Ishikawa (cell line): ENCODE results near the gene KCNIP4.

Experiments used
- ZBTB7A ChIP-seq: IDR thresholded peaks from 2 replicates; pipeline ENCODE4 v1.6.1; 2012; ENCODE audit warnings: low read depth
- TF ChIP-seq, protein P1 (sequence below): IDR thresholded peaks from 2 replicates; pipeline ENCODE4 v1.6.1; 2012; ENCODE audit warnings: low read depth, mild to moderate bottlenecking
- TF ChIP-seq, protein P2 (sequence below): IDR thresholded peaks from 2 replicates; pipeline ENCODE4 v1.6.1; 2012

- no peak for TF ChIP-seq ZBTB7A
- TF ChIP-seq, protein P1, sequence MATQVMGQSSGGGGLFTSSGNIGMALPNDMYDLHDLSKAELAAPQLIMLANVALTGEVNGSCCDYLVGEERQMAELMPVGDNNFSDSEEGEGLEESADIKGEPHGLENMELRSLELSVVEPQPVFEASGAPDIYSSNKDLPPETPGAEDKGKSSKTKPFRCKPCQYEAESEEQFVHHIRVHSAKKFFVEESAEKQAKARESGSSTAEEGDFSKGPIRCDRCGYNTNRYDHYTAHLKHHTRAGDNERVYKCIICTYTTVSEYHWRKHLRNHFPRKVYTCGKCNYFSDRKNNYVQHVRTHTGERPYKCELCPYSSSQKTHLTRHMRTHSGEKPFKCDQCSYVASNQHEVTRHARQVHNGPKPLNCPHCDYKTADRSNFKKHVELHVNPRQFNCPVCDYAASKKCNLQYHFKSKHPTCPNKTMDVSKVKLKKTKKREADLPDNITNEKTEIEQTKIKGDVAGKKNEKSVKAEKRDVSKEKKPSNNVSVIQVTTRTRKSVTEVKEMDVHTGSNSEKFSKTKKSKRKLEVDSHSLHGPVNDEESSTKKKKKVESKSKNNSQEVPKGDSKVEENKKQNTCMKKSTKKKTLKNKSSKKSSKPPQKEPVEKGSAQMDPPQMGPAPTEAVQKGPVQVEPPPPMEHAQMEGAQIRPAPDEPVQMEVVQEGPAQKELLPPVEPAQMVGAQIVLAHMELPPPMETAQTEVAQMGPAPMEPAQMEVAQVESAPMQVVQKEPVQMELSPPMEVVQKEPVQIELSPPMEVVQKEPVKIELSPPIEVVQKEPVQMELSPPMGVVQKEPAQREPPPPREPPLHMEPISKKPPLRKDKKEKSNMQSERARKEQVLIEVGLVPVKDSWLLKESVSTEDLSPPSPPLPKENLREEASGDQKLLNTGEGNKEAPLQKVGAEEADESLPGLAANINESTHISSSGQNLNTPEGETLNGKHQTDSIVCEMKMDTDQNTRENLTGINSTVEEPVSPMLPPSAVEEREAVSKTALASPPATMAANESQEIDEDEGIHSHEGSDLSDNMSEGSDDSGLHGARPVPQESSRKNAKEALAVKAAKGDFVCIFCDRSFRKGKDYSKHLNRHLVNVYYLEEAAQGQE: peak; percentile 64; the same call in 1 of the 2 replicates
- TF ChIP-seq, protein P2, sequence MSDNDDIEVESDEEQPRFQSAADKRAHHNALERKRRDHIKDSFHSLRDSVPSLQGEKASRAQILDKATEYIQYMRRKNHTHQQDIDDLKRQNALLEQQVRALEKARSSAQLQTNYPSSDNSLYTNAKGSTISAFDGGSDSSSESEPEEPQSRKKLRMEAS: no peak
Measured at GRCh38 chr4:21307709-21308108, 640.9 kb downstream of the KCNIP4 start.
